ENCODE results near the gene AFF3. TPM values are rescaled to one million over a fixed set of nuclear protein-coding genes. Genes with fewer than 3 reads are reported as not detected.

Gene AFF3
- total RNA-seq, 2 experiments from 2014 or later, result 0.09 to 0.55 TPM

GRCh38 chr2:99821572-99821971, 320.8 kb downstream of the AFF3 start:
- peaks cover 2% of the 10 kb centered on the region for H3K4me1 Mint-ChIP-seq
- peaks cover 3% of the 10 kb centered on the region for H3K27me3 Mint-ChIP-seq
- ATAC-seq (no peak), DNase-seq (no peak)
- no peaks in the 10 kb centered on the region for H3K36me3 Mint-ChIP-seq
- CTCF ChIA-PET, result no interaction called here
- H3K4me3 Mint-ChIP-seq, result no peak overlapping the region
- no peaks in the 10 kb centered on the region for H3K9me3 Mint-ChIP-seq (ENCODE audit: low read depth)
- no peak overlapping the region for H3K27ac Mint-ChIP-seq

- CTCF ChIA-PET, result no interaction called here
- no peaks in the 10 kb centered on the region for H3K4me1 Mint-ChIP-seq
- ATAC-seq (no peak), DNase-seq (no peak)
- H3K9me3 Mint-ChIP-seq (ENCODE audit: low read depth), result no peaks in the 10 kb centered on the region
- H3K27ac Mint-ChIP-seq, result no peak overlapping the region
- peaks cover 3% of the 10 kb centered on the region for H3K27me3 Mint-ChIP-seq
- no peaks in the 10 kb centered on the region for H3K36me3 Mint-ChIP-seq
- no peak overlapping the region for H3K4me3 Mint-ChIP-seq
Observed at GRCh38 chr2:99821039-99821438, 321.4 kb downstream of the AFF3 start.

- Mint-ChIP-seq H3K4me1 (no peaks in the 10 kb centered on the region), H3K27me3 (peaks cover 5% of the 10 kb centered on the region)
- CTCF ChIA-PET, result no interaction called here
Observed at GRCh38 chr2:99819766-99820165, 322.6 kb downstream of the AFF3 start.

GRCh38 chr2:99818842-99819241, 323.5 kb downstream of the AFF3 start:
- peaks cover 5% of the 10 kb centered on the region for H3K27me3 Mint-ChIP-seq
- DNase-seq (no peak), ATAC-seq (no peak)
- CTCF ChIA-PET, result interaction anchor here (0.8 kb wide), 1 partner anchor 426 kb away, joined by 3 read pairs; no protein-coding TSS in a partner anchor
- H3K36me3 Mint-ChIP-seq, result no peaks in the 10 kb centered on the region
- no peak overlapping the region for H3K27ac Mint-ChIP-seq
- H3K9me3 Mint-ChIP-seq (ENCODE audit: low read depth), result no peaks in the 10 kb centered on the region
- no peaks in the 10 kb centered on the region for H3K4me1 Mint-ChIP-seq
- H3K4me3 Mint-ChIP-seq, result no peak overlapping the region

More at GRCh38 chr2:99819766-99820165, 322.6 kb downstream of the AFF3 start:
- DNase-seq, result no peak
- Mint-ChIP-seq H3K27ac (no peak overlapping the region), H3K36me3 (no peaks in the 10 kb centered on the region), H3K4me3 (no peak overlapping the region), H3K9me3 (ENCODE audit: low read depth) (no peaks in the 10 kb centered on the region)
- no peak for ATAC-seq

GRCh38 chr2:99816908-99817307, 325.5 kb downstream of the AFF3 start:
- CTCF ChIA-PET, result no interaction called here
- H3K4me1 Mint-ChIP-seq, result no peaks in the 10 kb centered on the region

GRCh38 chr2:99812426-99812825, 330.0 kb downstream of the AFF3 start:
- no peak for DNase-seq
- CTCF ChIA-PET, result no interaction called here
- Mint-ChIP-seq H3K9me3 (ENCODE audit: low read depth) (no peaks in the 10 kb centered on the region), H3K27ac (no peak overlapping the region), H3K4me1 (no peaks in the 10 kb centered on the region), H3K36me3 (no peaks in the 10 kb centered on the region), H3K27me3 (peaks cover 2% of the 10 kb centered on the region), H3K4me3 (no peak overlapping the region)
- no peak for ATAC-seq

More at GRCh38 chr2:99816908-99817307, 325.5 kb downstream of the AFF3 start:
- H3K9me3 Mint-ChIP-seq (ENCODE audit: low read depth), result no peaks in the 10 kb centered on the region
- no peak for DNase-seq
- H3K36me3 Mint-ChIP-seq, result no peaks in the 10 kb centered on the region
- no peak overlapping the region for H3K4me3 Mint-ChIP-seq
- no peak overlapping the region for H3K27ac Mint-ChIP-seq
- peaks cover 5% of the 10 kb centered on the region for H3K27me3 Mint-ChIP-seq
- ATAC-seq, result no peak

- ATAC-seq (no peak), DNase-seq (no peak)
- Mint-ChIP-seq H3K4me1 (no peaks in the 10 kb centered on the region), H3K27ac (no peak overlapping the region), H3K36me3 (no peaks in the 10 kb centered on the region), H3K27me3 (peaks cover 2% of the 10 kb centered on the region), H3K4me3 (no peak overlapping the region), H3K9me3 (ENCODE audit: low read depth) (no peaks in the 10 kb centered on the region)
- CTCF ChIA-PET, result no interaction called here
Observed at GRCh38 chr2:99811544-99811943, 330.8 kb downstream of the AFF3 start.

GRCh38 chr2:99810225-99810624, 332.2 kb downstream of the AFF3 start:
- ATAC-seq (no peak), DNase-seq (no peak)
- no peaks in the 10 kb centered on the region for H3K9me3 Mint-ChIP-seq (ENCODE audit: low read depth)
- H3K36me3 Mint-ChIP-seq, result no peaks in the 10 kb centered on the region
- H3K4me1 Mint-ChIP-seq, result no peaks in the 10 kb centered on the region
- H3K27ac Mint-ChIP-seq, result no peak overlapping the region
- no peak overlapping the region for H3K4me3 Mint-ChIP-seq
- CTCF ChIA-PET, result no interaction called here
- H3K27me3 Mint-ChIP-seq, result peaks cover under 1% of the 10 kb centered on the region

GRCh38 chr2:99809259-99809900, 333.0 kb downstream of the AFF3 start:
- H3K27me3 Mint-ChIP-seq, result no peaks in the 10 kb centered on the region
- ATAC-seq, result no peak
- no peaks in the 10 kb centered on the region for H3K36me3 Mint-ChIP-seq
- no peak overlapping the region for H3K4me3 Mint-ChIP-seq
- DNase-seq, result no peak
- H3K27ac Mint-ChIP-seq, result no peak overlapping the region
- no peaks in the 10 kb centered on the region for H3K4me1 Mint-ChIP-seq
- CTCF ChIA-PET, result no interaction called here
- H3K9me3 Mint-ChIP-seq (ENCODE audit: low read depth), result no peaks in the 10 kb centered on the region

GRCh38 chr2:99808361-99809200, 333.8 kb downstream of the AFF3 start:
- Mint-ChIP-seq H3K9me3 (ENCODE audit: low read depth) (no peaks in the 10 kb centered on the region), H3K27ac (no peak overlapping the region), H3K27me3 (peaks cover 5% of the 10 kb centered on the region), H3K36me3 (no peaks in the 10 kb centered on the region), H3K4me1 (no peaks in the 10 kb centered on the region), H3K4me3 (no peak overlapping the region)
- DNase-seq, result no peak
- no peak for ATAC-seq
- CTCF ChIA-PET, result no interaction called here

GRCh38 chr2:99806758-99807157, 335.6 kb downstream of the AFF3 start:
- DNase-seq (no peak), ATAC-seq (no peak)
- Mint-ChIP-seq H3K9me3 (ENCODE audit: low read depth) (no peaks in the 10 kb centered on the region), H3K27ac (no peak overlapping the region), H3K4me1 (no peaks in the 10 kb centered on the region), H3K27me3 (peaks cover 9% of the 10 kb centered on the region), H3K4me3 (no peak overlapping the region), H3K36me3 (no peaks in the 10 kb centered on the region)
- CTCF ChIA-PET, result no interaction called here

GRCh38 chr2:99805930-99806476, 336.4 kb downstream of the AFF3 start:
- CTCF ChIA-PET, result no interaction called here

GRCh38 chr2:99803846-99804245, 338.5 kb downstream of the AFF3 start:
- Mint-ChIP-seq H3K4me3 (no peak overlapping the region), H3K27ac (no peak overlapping the region), H3K9me3 (ENCODE audit: low read depth) (no peaks in the 10 kb centered on the region), H3K36me3 (no peaks in the 10 kb centered on the region), H3K4me1 (no peaks in the 10 kb centered on the region), H3K27me3 (peaks cover 12% of the 10 kb centered on the region)
- CTCF ChIA-PET, result no interaction called here
- no peak for ATAC-seq
- no peak for DNase-seq

More at GRCh38 chr2:99805930-99806476, 336.4 kb downstream of the AFF3 start:
- Mint-ChIP-seq H3K9me3 (ENCODE audit: low read depth) (no peaks in the 10 kb centered on the region), H3K4me3 (no peak overlapping the region), H3K36me3 (no peaks in the 10 kb centered on the region), H3K4me1 (no peaks in the 10 kb centered on the region), H3K27me3 (peaks cover 9% of the 10 kb centered on the region), H3K27ac (no peak overlapping the region)
- ATAC-seq, result no peak
- no peak for DNase-seq

- Mint-ChIP-seq H3K4me1 (no peaks in the 10 kb centered on the region), H3K36me3 (no peaks in the 10 kb centered on the region), H3K4me3 (no peak overlapping the region), H3K27ac (no peak overlapping the region), H3K27me3 (peaks cover 14% of the 10 kb centered on the region), H3K9me3 (ENCODE audit: low read depth) (no peaks in the 10 kb centered on the region)
- no peak for ATAC-seq
- CTCF ChIA-PET, result no interaction called here
- DNase-seq, result no peak
Observed at GRCh38 chr2:99802734-99803133, 339.7 kb downstream of the AFF3 start.
